Activated naive CD4-positive, alpha-beta T cell treated with anti-CD3 and anti-CD28 coated beads, Interleukin-2, amount 10 ng/mL, durations not matched to agents 7 days and 5 days (primary cell): ENCODE data around the gene NHSL2.
A peak's percentile ranks its signal among the peaks of the same experiment; 100 is the strongest.

ENCODE experiments used
- CTCF ChIA-PET: fragments of 350-600 bp; sonication (Branson Sonifier 250); formaldehyde crosslinking; loops from one replicate; lab custom pipeline; 2021; ENCODE audit warnings: antibody characterized with exemption; lab: Charles Lee
- DNase-seq: peaks from one replicate; pipeline ENCODE4 v3.0.0-alpha.2; 2020
- H3K27ac Mint-ChIP-seq: one replicate; pipeline ENCODE4 v1.8.0; 2021; ENCODE audit warnings: mild to moderate bottlenecking, moderate library complexity, mixed read lengths
- H3K27me3 Mint-ChIP-seq: one replicate; pipeline ENCODE4 v1.8.0; 2021; ENCODE audit warnings: mild to moderate bottlenecking, mixed read lengths
- H3K36me3 Mint-ChIP-seq: one replicate; pipeline ENCODE4 v1.8.0; 2021; ENCODE audit warnings: mixed read lengths
- H3K4me1 Mint-ChIP-seq: one replicate; pipeline ENCODE4 v1.8.0; 2021; ENCODE audit warnings: mixed read lengths
- H3K4me3 Mint-ChIP-seq: one replicate; pipeline ENCODE4 v1.8.0; 2021; ENCODE audit warnings: mild to moderate bottlenecking, moderate library complexity, mixed read lengths
- H3K9me3 Mint-ChIP-seq: one replicate; pipeline ENCODE4 v1.8.0; 2021; ENCODE audit warnings: mixed read lengths

The NHSL2 gene

DNA sequence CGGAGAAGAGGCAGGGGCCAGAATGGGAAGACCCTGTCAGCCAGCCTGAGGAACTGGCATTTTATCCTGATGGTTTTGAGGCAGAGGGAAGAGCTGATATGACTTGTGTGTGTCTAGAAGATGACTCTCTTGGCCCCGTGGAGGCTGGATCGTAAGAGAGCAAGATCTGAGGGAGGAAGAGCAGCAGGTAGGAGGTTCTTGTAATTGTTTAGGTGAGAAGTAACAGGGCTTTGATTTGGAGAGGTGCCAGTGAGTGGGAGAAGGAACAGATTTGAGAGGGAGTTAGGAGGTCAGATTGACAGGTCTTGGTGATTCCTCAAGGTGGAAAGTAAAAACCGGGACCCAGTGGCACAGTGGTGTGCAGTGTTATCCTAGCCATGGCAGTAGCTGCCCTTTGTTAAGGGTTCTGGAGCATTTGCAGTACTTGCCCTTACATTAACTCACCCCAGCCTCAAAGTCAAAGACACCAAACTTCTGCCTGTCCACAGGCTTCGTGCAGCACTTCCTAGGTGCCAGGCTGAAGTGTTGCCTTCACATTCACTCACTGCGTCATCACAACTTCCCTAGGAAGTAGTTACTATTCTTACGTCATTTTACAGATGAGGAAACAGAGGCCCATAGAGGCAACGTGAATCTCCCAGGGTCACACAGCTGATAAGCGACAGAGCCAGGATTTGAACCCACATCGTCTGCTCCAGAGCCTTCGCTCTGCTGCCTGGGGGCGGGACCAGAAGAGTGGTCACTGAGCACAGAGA lies 197.4 kb downstream of the NHSL2 start:
- peaks cover 21% of the 10 kb centered on the region for H3K4me1 Mint-ChIP-seq
- CTCF ChIA-PET = no interaction called here
- DNase-seq = no peak
- H3K27me3 Mint-ChIP-seq = peaks cover 67% of the 10 kb centered on the region
- no peaks in the 10 kb centered on the region for H3K9me3 Mint-ChIP-seq
- no peaks in the 10 kb centered on the region for H3K36me3 Mint-ChIP-seq
- no peak overlapping the region for H3K27ac Mint-ChIP-seq
- no peak overlapping the region for H3K4me3 Mint-ChIP-seq

DNA sequence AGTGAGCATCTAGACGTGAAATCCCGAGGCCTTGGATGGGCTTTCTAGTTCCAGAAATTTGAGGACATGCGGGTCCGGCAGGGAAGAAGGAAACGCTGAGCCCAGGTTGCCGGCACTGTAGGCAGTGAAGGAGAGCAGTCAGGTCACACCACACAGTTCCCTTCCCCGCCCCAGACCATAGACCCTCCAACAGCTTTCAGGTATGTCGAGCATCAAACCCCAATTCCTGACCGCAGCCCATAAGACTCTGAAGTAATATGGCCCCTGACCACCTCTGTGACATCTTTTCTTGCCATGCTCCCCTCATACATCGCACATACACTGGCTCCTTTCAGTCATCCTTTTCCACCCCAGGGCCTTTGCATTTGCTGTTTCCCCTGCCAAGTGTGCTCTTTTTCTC lies 198.0 kb downstream of the NHSL2 start:
- CTCF ChIA-PET = no interaction called here
- Mint-ChIP-seq H3K9me3 (no peaks in the 10 kb centered on the region), H3K27me3 (peaks cover 67% of the 10 kb centered on the region)

DNA sequence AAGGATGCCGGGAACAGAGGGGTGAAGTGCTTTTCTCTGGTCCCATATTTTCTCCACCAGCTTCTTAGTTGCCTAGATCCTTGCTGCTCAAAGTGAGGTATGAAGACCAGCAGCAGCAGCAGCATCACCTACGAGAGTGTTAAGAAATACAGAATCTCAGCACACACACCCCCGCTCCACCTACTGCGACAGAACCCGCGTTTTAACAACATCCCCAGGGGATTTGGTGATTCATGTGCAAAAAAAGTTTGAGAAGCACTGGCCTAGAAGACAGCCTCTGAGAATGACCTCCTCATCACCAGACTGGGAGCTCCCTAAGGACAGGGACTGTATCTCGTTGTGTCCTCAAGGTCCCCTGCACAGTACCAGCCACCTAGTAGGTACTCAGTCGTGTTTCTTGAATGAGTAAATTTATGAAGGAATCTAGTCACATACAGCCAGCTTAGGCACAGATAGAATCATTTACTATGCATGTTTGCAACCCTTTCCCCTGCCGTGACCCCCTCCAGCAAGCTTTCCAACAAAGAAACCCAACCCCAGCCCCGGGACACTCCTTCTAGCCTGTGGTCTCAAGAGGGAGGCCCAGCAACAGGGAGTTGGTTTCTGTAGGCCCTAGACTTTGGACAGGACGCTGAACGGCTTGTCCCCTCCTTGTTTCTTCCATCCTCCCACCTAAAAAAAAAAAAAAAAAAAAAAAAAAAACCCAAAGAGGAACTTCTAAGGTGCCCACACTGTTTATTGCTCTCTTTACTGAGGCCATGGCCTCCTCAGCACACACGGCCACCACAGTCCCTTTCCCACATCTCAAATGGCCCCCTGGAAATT lies 199.6 kb downstream of the NHSL2 start:
- H3K36me3 Mint-ChIP-seq = no peaks in the 10 kb centered on the region
- CTCF ChIA-PET = interaction anchor here (0.7 kb wide), 1 partner anchor 15 kb away, joined by 3 read pairs; no protein-coding TSS in a partner anchor
- peaks cover 69% of the 10 kb centered on the region for H3K27me3 Mint-ChIP-seq
- no peaks in the 10 kb centered on the region for H3K9me3 Mint-ChIP-seq
- H3K27ac Mint-ChIP-seq = no peak overlapping the region
- peaks cover 11% of the 10 kb centered on the region for H3K4me1 Mint-ChIP-seq
- no peak for DNase-seq
- no peak overlapping the region for H3K4me3 Mint-ChIP-seq

More for the DNA sequence above, 198.0 kb downstream of the NHSL2 start:
- Mint-ChIP-seq H3K4me3 (no peak overlapping the region), H3K4me1 (peaks cover 21% of the 10 kb centered on the region), H3K36me3 (no peaks in the 10 kb centered on the region), H3K27ac (peak overlapping the region; percentile 21)
- DNase-seq = no peak

DNA sequence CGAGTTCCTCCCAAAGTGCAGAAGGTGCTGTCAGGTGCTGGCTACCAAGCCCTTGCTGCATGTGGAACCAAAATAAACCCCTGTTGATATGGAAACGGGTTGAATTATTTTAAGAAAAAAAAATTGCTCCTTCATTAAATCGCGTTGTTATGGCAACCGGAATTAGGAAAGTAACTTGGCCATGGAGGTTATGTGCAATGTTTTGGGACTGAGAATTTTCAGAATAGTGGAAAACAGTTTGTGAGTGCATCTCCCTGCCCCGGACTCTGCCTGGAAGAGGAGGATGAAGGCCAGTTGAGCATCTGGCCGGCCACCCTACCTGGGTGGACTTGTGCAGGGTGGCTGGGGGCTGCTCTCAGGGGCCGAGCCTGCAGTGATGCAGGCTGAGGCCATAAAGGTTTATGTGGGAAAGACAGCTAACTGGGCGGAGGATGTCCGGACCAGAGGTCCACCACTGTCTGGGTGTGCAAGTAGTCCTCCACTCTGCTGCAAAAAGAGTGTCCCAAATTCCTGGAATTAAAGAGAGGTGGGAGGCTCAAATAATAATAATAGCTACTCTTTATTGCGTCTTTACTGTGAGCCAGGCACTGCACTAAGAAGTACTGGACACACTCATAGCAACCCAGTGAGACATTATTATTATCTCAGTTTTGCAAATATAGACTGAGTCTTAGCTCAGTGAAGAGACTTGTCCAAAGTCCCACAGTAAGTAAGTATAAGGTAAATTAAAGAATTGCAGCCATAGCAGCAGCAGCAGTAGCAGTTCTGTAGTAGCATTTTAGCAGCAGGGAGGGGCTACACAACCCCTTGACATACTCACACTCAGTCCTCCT lies 200.4 kb downstream of the NHSL2 start:
- CTCF ChIA-PET = no interaction called here
- H3K9me3 Mint-ChIP-seq = no peaks in the 10 kb centered on the region
- H3K27me3 Mint-ChIP-seq = peaks cover 70% of the 10 kb centered on the region
- no peak overlapping the region for H3K4me3 Mint-ChIP-seq
- H3K4me1 Mint-ChIP-seq = peaks cover 4% of the 10 kb centered on the region
- H3K27ac Mint-ChIP-seq = no peak overlapping the region
- no peak for DNase-seq
- H3K36me3 Mint-ChIP-seq = no peaks in the 10 kb centered on the region

DNA sequence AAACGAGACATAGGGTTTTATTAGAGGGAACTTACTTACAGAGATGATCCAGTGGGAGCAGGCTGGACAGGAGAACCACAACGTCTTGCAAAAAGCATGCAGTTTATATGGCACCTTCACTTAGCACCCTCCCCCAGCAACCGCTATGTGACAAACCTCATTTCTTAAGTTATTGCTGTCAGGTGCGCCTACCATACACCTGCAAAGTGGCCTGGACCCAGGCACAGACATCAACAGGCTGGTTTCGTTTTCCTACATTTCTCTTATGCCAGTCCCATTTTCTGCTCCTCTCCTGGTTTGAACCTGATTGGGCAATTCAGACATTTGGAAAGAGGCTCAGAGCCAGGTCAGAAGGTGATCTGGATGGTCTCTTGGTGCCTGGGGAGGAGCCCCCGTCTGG lies 202.8 kb downstream of the NHSL2 start:
- Mint-ChIP-seq H3K4me3 (no peak overlapping the region), H3K9me3 (no peaks in the 10 kb centered on the region), H3K36me3 (no peaks in the 10 kb centered on the region), H3K27me3 (peaks cover 64% of the 10 kb centered on the region), H3K27ac (no peak overlapping the region), H3K4me1 (no peaks in the 10 kb centered on the region)
- DNase-seq = no peak
- CTCF ChIA-PET = no interaction called here

DNA sequence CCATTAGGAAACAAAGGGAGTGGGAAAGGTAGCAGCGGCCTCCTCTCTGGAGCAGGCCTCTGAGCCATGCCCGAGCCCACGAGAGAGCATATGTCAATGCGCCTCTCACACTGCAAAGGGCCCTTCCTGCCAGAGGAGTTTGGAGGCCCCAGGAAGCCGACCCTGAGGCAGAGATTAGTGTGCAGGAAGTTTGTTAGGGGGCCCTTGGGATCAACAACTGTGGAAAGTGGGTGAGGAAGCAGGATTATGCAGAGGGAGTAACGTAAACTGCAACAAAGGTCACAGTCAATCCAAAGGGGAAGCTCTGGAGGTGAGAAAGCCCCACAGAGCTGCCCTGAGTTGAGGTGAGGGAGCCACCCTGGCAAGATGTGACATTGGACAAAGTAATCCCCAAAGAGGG lies 203.7 kb downstream of the NHSL2 start:
- Mint-ChIP-seq H3K36me3 (no peaks in the 10 kb centered on the region), H3K27ac (no peak overlapping the region), H3K4me1 (no peaks in the 10 kb centered on the region), H3K9me3 (no peaks in the 10 kb centered on the region), H3K4me3 (no peak overlapping the region), H3K27me3 (peaks cover 57% of the 10 kb centered on the region)
- no peak for DNase-seq
- CTCF ChIA-PET = no interaction called here

DNA sequence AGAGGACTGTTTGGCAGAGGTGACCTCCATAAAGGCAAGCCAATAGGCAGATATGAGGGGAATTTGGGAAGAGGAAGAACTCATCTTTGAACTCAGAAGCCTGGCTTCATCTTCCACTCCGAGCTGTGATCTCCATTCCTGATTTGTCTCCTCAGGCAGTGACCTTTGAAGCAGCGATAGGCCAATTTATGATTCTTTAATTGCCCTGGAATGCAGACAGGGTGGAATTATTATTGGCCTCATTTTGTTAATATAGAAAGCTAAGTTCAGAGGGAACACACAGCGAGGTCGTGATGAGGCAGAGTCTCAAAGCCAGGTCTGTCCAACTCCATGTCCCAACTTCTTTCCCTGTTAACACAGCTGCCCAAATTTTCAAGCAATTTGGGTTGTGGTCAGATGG lies 204.2 kb downstream of the NHSL2 start:
- Mint-ChIP-seq H3K27me3 (peaks cover 54% of the 10 kb centered on the region), H3K9me3 (no peaks in the 10 kb centered on the region), H3K27ac (no peak overlapping the region), H3K4me1 (no peaks in the 10 kb centered on the region), H3K36me3 (no peaks in the 10 kb centered on the region), H3K4me3 (no peak overlapping the region)
- CTCF ChIA-PET = no interaction called here
- no peak for DNase-seq

DNA sequence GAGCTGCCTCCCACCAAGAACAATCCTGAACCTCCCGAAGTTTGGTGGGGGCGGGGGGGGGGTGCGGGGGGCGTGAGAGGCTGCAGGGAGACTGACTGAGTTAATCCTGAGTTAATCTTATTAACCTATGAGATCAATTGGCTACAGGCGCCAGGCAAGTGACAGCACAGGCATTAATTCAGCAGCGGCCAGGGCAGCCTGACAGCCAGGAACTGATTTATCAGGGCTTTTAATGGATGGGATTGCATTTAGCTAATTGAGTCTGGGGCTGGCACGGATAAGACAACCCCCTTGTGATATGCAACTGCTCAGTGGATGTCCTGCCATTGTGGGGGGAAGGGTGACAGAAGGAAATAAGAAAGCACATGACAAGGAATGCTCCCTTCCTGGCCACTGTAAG lies 204.7 kb downstream of the NHSL2 start:
- no peaks in the 10 kb centered on the region for H3K4me1 Mint-ChIP-seq
- no peaks in the 10 kb centered on the region for H3K9me3 Mint-ChIP-seq
- no peak overlapping the region for H3K4me3 Mint-ChIP-seq
- CTCF ChIA-PET = no interaction called here
- peaks cover 52% of the 10 kb centered on the region for H3K27me3 Mint-ChIP-seq
- no peak for DNase-seq
- H3K27ac Mint-ChIP-seq = no peak overlapping the region
- H3K36me3 Mint-ChIP-seq = no peaks in the 10 kb centered on the region

DNA sequence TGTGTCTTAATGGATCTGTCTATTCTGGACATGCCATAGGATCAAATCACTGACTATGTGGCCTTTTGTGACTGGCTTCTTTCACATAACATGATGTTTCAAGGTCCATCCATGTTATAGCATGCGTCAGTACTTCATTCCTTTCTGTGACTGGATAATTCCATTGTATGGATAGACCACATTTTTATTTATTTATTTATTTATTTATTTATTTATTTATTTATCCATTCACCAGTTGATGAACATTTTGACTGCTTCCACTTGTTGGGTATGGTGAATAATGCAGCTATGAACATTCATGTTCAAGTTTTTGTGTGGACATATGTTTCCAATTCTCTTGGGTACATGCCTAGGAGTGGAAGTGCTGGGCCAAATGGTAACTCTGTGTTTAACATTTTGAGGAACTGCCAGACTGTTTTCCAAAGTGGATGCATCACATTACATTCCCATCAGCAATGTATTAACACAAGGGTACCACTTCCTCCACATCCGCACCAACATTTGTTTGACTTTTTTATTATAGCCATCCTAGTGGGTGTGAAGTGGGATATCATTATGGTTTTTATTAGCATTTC lies 207.1 kb downstream of the NHSL2 start:
- CTCF ChIA-PET = no interaction called here
- Mint-ChIP-seq H3K4me1 (peaks cover 20% of the 10 kb centered on the region), H3K27ac (no peak overlapping the region), H3K4me3 (no peak overlapping the region), H3K9me3 (no peaks in the 10 kb centered on the region), H3K36me3 (no peaks in the 10 kb centered on the region), H3K27me3 (peaks cover 50% of the 10 kb centered on the region)
- DNase-seq = no peak

DNA sequence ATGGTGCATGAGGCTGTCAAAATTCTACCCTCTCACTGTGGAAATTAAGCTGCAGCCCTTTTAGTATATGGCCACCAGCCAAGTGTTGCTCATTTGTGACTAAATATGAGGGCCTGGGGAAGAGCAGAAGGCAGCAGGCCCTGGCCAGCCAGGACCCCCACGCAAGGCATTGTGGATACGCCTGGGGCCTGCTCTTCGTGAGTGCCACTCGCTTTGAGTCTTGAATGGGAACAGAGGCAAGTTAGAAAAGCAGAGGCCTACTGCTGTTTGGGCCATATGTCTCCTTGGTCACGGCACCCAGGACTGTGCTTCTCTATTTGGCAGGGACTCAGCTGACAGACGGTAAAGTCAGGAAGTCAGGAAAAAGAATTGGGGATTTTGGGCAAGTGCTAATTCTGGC lies 210.2 kb downstream of the NHSL2 start:
- Mint-ChIP-seq H3K27ac (peak overlapping the region; percentile 55), H3K4me3 (no peak overlapping the region), H3K27me3 (peaks cover 53% of the 10 kb centered on the region), H3K9me3 (no peaks in the 10 kb centered on the region), H3K4me1 (peaks cover 26% of the 10 kb centered on the region), H3K36me3 (no peaks in the 10 kb centered on the region)
- DNase-seq = no peak
- CTCF ChIA-PET = no interaction called here

DNA sequence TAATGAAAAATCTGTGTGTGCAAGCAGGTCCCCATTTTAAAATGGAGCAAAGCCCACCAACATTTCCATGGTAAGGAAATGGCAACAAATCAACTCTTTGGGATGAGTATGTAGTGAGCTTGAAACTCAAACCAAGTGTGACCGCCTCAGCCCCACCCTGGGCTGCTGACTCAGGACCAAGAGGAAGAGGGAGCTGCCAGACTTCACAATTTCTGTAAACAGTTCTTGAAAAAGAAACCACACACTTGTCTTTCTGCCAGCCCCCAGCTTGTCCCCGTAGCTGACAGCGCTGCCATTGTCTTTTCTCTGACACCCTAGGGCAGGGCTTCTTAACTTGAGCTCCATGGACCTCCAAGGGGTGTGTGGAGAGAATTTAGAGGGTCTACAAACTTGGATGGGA lies 210.7 kb downstream of the NHSL2 start:
- Mint-ChIP-seq H3K4me3 (no peak overlapping the region), H3K4me1 (peaks cover 27% of the 10 kb centered on the region), H3K27ac (peak overlapping the region; percentile 55), H3K36me3 (no peaks in the 10 kb centered on the region), H3K9me3 (no peaks in the 10 kb centered on the region), H3K27me3 (peaks cover 58% of the 10 kb centered on the region)
- CTCF ChIA-PET = no interaction called here
- peak; percentile 53 for DNase-seq

DNA sequence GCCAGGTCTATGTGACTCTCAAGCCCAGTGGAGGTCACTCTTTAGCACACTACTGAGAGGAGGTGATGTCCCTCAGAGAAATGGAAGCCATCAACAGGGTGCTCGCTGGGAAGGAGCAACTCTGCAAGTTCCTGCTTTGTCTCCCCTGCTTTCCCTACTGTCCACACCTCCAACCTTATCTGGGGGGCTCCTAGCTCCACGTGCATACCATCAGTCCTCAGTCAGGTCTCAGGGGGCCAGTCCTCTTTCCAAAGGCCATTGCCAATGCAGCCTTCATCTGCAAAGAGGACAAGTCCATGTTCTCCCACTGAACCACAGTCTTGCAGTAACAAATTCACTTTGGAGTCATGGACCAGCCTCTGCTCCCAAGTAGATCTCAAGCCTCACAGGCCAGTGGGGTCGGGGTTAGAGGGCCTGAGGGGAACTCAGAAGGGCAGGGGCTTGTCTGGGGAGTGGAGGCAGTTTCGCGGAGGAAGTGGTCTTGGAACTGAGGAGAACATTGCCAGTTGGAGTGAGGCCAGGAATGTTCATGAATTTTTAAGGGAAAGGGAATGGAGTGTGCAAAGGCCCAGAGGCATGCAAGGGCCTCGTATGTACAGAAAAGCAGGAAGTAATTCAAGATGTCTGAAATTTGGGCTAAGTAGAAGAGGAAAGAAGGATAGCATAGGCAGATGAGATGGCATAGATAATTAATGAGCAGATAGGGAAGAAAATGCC lies 212.1 kb downstream of the NHSL2 start:
- CTCF ChIA-PET = interaction anchor here (7.0 kb wide), 1 partner anchor 102 kb away, joined by 91 read pairs; no protein-coding TSS in a partner anchor
- no peak overlapping the region for H3K27ac Mint-ChIP-seq
- H3K27me3 Mint-ChIP-seq = peaks cover 64% of the 10 kb centered on the region
- DNase-seq = no peak
- H3K4me1 Mint-ChIP-seq = peaks cover 30% of the 10 kb centered on the region
- H3K9me3 Mint-ChIP-seq = no peaks in the 10 kb centered on the region
- no peaks in the 10 kb centered on the region for H3K36me3 Mint-ChIP-seq
- no peak overlapping the region for H3K4me3 Mint-ChIP-seq

DNA sequence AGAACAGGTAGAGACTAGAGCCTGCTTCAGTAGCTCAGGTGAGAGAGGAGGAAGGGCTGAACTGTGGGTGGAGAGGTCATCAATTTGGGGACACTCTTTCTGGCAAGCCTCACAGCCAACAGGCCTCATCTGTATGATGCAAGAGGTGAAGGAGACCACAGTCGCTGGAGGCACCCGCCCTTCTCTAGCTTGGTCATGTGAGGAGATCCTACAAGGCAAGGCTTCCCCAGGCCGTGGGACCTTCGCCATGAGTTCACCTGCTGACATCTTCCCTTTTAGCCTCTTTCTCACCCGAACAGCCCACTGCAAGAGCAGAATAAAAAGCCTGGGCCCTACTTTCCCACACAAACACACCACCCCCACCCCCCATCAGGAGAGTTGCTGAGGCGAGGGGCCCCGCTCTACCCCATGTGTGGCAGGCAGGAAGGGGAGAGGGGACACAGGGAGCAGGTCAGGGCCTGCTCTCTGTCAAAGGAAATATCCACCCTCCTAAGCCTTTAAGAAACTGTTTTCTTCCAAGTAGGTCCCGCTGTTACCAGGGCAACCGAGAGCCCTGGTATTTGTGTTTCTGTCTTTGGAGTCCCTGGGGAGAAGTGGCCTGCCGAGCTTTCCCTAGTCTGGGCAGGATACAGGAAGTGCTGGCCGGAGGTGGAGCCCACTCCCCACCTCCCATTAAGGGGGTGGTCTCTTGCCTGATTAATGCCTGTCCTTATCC lies 213.0 kb downstream of the NHSL2 start:
- CTCF ChIA-PET = interaction anchor here (0.8 to 7.0 kb wide), 2 partner anchors 52 to 103 kb away, joined by 3 to 91 read pairs; no protein-coding TSS in a partner anchor
- peaks cover 30% of the 10 kb centered on the region for H3K4me1 Mint-ChIP-seq

More for the DNA sequence above, 213.0 kb downstream of the NHSL2 start:
- no peaks in the 10 kb centered on the region for H3K36me3 Mint-ChIP-seq
- H3K9me3 Mint-ChIP-seq = no peaks in the 10 kb centered on the region
- no peak for DNase-seq
- peaks cover 66% of the 10 kb centered on the region for H3K27me3 Mint-ChIP-seq
- H3K27ac Mint-ChIP-seq = no peak overlapping the region
- no peak overlapping the region for H3K4me3 Mint-ChIP-seq
